Uterus (tissue), 2 donors: ENCODE results near the gene UFL1.

ENCODE experiments used
- POLR2A ChIP-seq, 2 donors: fragments of 450-650 bp; IDR thresholded peaks; one replicate each; pipeline ENCODE4 v1.6.1; 2016; ENCODE audit warnings: antibody characterized with exemption in 2 of 2, mild to moderate bottlenecking in 1 of 2, moderate library complexity in 1 of 2
- TF ChIP-seq, protein P1 (sequence below), 4 experiments: fragments of 200-600 bp in 2 of 4; fragments of 450-650 bp in 2 of 4; sonication (generic) in 2 of 4; IDR thresholded peaks; one replicate each; pipeline ENCODE4 v1.5.1; 2016 to 2019; ENCODE audit warnings: antibody characterized with exemption in 4 of 4, mild to moderate bottlenecking in 2 of 4, moderate library complexity in 1 of 4

DNA sequence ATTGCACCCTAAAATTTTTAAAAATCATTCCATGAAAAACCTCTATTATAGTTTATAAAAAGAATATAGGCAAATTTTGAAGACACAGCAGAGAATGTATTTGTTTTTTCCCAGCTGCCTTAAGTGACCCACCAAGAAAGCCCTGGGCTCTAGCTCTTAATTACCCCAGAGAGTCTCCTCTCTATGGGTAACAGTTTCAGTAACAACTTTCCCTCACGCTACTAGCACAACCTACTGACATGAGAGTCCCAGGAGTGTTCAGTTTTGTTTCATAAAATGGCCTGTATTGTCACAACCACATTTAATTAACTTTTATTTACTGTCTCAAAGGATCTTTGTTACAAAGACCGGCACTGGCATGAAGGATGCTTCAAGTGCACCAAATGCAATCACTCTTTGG is 82.8 kb downstream of the UFL1 start:
- TF ChIP-seq, protein P1, sequence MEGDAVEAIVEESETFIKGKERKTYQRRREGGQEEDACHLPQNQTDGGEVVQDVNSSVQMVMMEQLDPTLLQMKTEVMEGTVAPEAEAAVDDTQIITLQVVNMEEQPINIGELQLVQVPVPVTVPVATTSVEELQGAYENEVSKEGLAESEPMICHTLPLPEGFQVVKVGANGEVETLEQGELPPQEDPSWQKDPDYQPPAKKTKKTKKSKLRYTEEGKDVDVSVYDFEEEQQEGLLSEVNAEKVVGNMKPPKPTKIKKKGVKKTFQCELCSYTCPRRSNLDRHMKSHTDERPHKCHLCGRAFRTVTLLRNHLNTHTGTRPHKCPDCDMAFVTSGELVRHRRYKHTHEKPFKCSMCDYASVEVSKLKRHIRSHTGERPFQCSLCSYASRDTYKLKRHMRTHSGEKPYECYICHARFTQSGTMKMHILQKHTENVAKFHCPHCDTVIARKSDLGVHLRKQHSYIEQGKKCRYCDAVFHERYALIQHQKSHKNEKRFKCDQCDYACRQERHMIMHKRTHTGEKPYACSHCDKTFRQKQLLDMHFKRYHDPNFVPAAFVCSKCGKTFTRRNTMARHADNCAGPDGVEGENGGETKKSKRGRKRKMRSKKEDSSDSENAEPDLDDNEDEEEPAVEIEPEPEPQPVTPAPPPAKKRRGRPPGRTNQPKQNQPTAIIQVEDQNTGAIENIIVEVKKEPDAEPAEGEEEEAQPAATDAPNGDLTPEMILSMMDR (IDR thresholded peaks at IDR 0.05) = no peak
- TF ChIP-seq POLR2A (IDR thresholded peaks at IDR 0.05) = no peak
